Osteocyte (in vitro differentiated cells): Measurements from ENCODE around the gene SETDB1. TPM values are rescaled to one million over a fixed set of nuclear protein-coding genes. Genes with fewer than 3 reads are reported as not detected.

ENCODE experiments used
- DNase-seq: peaks from one replicate; pipeline ENCODE4 v3.0.0; 2021; ENCODE audit warnings: mixed read lengths; ENCODE audit not compliant: unreplicated experiment; ENCODE audit errors: extremely low spot score
- H3K27ac Mint-ChIP-seq: one replicate; pipeline ENCODE4 v1.8.0; 2021; ENCODE audit warnings: mild to moderate bottlenecking, mixed read lengths; ENCODE audit not compliant: unreplicated experiment
- H3K27me3 Mint-ChIP-seq: one replicate; pipeline ENCODE4 v1.8.0; 2021; ENCODE audit warnings: mixed read lengths; ENCODE audit not compliant: unreplicated experiment
- H3K36me3 Mint-ChIP-seq: one replicate; pipeline ENCODE4 v1.8.0; 2021; ENCODE audit warnings: mixed read lengths; ENCODE audit not compliant: unreplicated experiment
- H3K4me1 Mint-ChIP-seq: one replicate; pipeline ENCODE4 v1.8.0; 2021; ENCODE audit warnings: mixed read lengths; ENCODE audit not compliant: unreplicated experiment
- H3K4me3 Mint-ChIP-seq: one replicate; pipeline ENCODE4 v1.8.0; 2021; ENCODE audit warnings: mild to moderate bottlenecking, moderate library complexity, mixed read lengths; ENCODE audit not compliant: unreplicated experiment
- H3K9me3 Mint-ChIP-seq: one replicate; pipeline ENCODE4 v1.8.0; 2021; ENCODE audit warnings: mixed read lengths; ENCODE audit not compliant: unreplicated experiment
- CTCF ChIP-seq: fragments of 200-600 bp; sonication (generic); IDR thresholded peaks from 2 replicates; pipeline ENCODE4 v1.5.0; 2021; ENCODE audit warnings: antibody characterized with exemption, mild to moderate bottlenecking, moderate library complexity
- total RNA-seq: library from RNA; stranded (reverse); gene quantifications from 2 replicates; pipeline ENCODE4 v1.2.1, GENCODE V29; 2021

The SETDB1 gene
- total RNA-seq, 1 donor from 2014 or later: 53.5 TPM

- peaks cover 55% of the 10 kb centered on the region for H3K36me3 Mint-ChIP-seq
- no peak overlapping the region for H3K4me3 Mint-ChIP-seq
- no peak for TF ChIP-seq CTCF
- no peak for DNase-seq
- H3K27ac Mint-ChIP-seq: no peak overlapping the region
- no peaks in the 10 kb centered on the region for H3K4me1 Mint-ChIP-seq
- no peaks in the 10 kb centered on the region for H3K9me3 Mint-ChIP-seq
- H3K27me3 Mint-ChIP-seq: no peaks in the 10 kb centered on the region
These were observed 34.5 kb downstream of the SETDB1 start for GRCh38 chr1:150960646-150961045.

- H3K27me3 Mint-ChIP-seq: no peaks in the 10 kb centered on the region
- no peak for TF ChIP-seq CTCF
- DNase-seq: no peak
- H3K27ac Mint-ChIP-seq: no peak overlapping the region
- H3K9me3 Mint-ChIP-seq: no peaks in the 10 kb centered on the region
- peaks cover 65% of the 10 kb centered on the region for H3K36me3 Mint-ChIP-seq
- no peaks in the 10 kb centered on the region for H3K4me1 Mint-ChIP-seq
- no peak overlapping the region for H3K4me3 Mint-ChIP-seq
These were observed 35.6 kb downstream of the SETDB1 start for GRCh38 chr1:150961756-150962155.

GRCh38 chr1:150963321-150964163, 37.4 kb downstream of the SETDB1 start:
- no peaks in the 10 kb centered on the region for H3K9me3 Mint-ChIP-seq
- H3K4me3 Mint-ChIP-seq: no peak overlapping the region
- no peak for TF ChIP-seq CTCF
- no peaks in the 10 kb centered on the region for H3K4me1 Mint-ChIP-seq
- H3K27me3 Mint-ChIP-seq: no peaks in the 10 kb centered on the region
- DNase-seq: no peak
- peaks cover 74% of the 10 kb centered on the region for H3K36me3 Mint-ChIP-seq
- H3K27ac Mint-ChIP-seq: peak overlapping the region; percentile 44

- H3K9me3 Mint-ChIP-seq: no peaks in the 10 kb centered on the region
- H3K4me1 Mint-ChIP-seq: peaks cover 3% of the 10 kb centered on the region
- no peak for DNase-seq
- no peak overlapping the region for H3K4me3 Mint-ChIP-seq
- no peaks in the 10 kb centered on the region for H3K27me3 Mint-ChIP-seq
- TF ChIP-seq CTCF: no peak
- no peak overlapping the region for H3K27ac Mint-ChIP-seq
- H3K36me3 Mint-ChIP-seq: peaks cover 71% of the 10 kb centered on the region
These were observed 38.0 kb downstream of the SETDB1 start for GRCh38 chr1:150964164-150964489.

- H3K4me1 Mint-ChIP-seq: peaks cover 9% of the 10 kb centered on the region
- H3K9me3 Mint-ChIP-seq: no peaks in the 10 kb centered on the region
- no peaks in the 10 kb centered on the region for H3K27me3 Mint-ChIP-seq
- no peak overlapping the region for H3K4me3 Mint-ChIP-seq
- no peak overlapping the region for H3K27ac Mint-ChIP-seq
- DNase-seq: no peak
- no peak for TF ChIP-seq CTCF
- peaks cover 59% of the 10 kb centered on the region for H3K36me3 Mint-ChIP-seq
These were observed 39.4 kb downstream of the SETDB1 start for GRCh38 chr1:150965605-150966004.
